Testis (tissue), 2 donors: ENCODE measurements around the gene GOLGA7B.

Experiments
- POLR2A ChIP-seq: fragments of 450-650 bp; IDR thresholded peaks from one replicate; pipeline ENCODE4 v1.6.1; 2017; ENCODE audit warnings: antibody characterized with exemption, mild to moderate bottlenecking, moderate library complexity
- TF ChIP-seq, protein P1 (sequence below), 3 experiments: fragments of 450-650 bp in 2 of 3; fragments of 200-600 bp in 1 of 3; sonication (generic) in 1 of 3; IDR thresholded peaks; one replicate each; pipeline ENCODE4 v1.5.1; 2016 to 2019; ENCODE audit warnings: antibody characterized with exemption in 3 of 3, mild to moderate bottlenecking in 2 of 3, moderate library complexity in 1 of 3

DNA sequence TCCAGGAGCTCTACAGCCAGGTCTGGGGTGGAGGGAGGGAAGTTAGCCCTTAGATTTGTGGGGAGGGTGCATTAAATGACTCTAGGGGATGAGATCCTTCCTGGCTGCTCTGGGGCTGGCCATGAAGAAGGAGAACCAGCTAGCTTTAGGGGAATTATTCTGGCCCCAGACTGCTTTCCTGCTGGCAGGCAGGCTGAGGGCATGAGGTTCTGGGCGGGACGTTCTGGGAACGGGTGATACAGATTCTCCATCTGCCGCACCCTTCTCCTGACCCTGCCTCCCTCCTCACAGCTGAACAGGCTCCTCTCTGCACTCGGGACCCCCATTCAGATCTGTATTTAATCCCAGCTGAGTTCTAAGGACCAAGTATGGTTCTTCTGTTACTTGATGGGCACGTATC lies 23.9 kb downstream of the GOLGA7B start:
- TF ChIP-seq POLR2A, result no peak
- TF ChIP-seq, protein P1, sequence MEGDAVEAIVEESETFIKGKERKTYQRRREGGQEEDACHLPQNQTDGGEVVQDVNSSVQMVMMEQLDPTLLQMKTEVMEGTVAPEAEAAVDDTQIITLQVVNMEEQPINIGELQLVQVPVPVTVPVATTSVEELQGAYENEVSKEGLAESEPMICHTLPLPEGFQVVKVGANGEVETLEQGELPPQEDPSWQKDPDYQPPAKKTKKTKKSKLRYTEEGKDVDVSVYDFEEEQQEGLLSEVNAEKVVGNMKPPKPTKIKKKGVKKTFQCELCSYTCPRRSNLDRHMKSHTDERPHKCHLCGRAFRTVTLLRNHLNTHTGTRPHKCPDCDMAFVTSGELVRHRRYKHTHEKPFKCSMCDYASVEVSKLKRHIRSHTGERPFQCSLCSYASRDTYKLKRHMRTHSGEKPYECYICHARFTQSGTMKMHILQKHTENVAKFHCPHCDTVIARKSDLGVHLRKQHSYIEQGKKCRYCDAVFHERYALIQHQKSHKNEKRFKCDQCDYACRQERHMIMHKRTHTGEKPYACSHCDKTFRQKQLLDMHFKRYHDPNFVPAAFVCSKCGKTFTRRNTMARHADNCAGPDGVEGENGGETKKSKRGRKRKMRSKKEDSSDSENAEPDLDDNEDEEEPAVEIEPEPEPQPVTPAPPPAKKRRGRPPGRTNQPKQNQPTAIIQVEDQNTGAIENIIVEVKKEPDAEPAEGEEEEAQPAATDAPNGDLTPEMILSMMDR (IDR thresholded peaks at IDR 0.05), result no peak
